Heart right ventricle (tissue), 16 donors: ENCODE data around the gene UNC13C. TPM values are rescaled to one million over a fixed set of nuclear protein-coding genes. Genes with fewer than 3 reads are reported as not detected.

Experiments used
- ATAC-seq, 8 donors: fragments of 200-7000 bp; cut with Tn5 transposase; one replicate each; pipeline ENCODE4 v1.9.1; 2020; ENCODE audit warnings: mild to moderate bottlenecking in 8 of 8, moderate library complexity in 8 of 8, moderate number of reproducible peaks in 1 of 8
- DNase-seq, 2 donors: peaks; one replicate each; pipeline ENCODE4 v3.0.0-alpha.2; 2020
- H3K27ac ChIP-seq, 10 donors: fragments of 200-600 bp; sonication (generic) in 2 of 10; one replicate each; pipeline versions ENCODE4 v1.5.0 to v1.8.0; 2020 to 2022; ENCODE audit warnings: mild to moderate bottlenecking in 3 of 10
- H3K27me3 ChIP-seq, 7 donors: fragments of 200-600 bp; one replicate each; pipeline ENCODE4 v1.8.0; 2021 to 2022; ENCODE audit warnings: mild to moderate bottlenecking in 2 of 7
- H3K36me3 ChIP-seq, 9 donors: fragments of 200-600 bp; sonication (generic) in 1 of 9; one replicate each; pipeline versions ENCODE4 v1.5.0 to v1.8.0; 2020 to 2022; ENCODE audit warnings: mild to moderate bottlenecking in 2 of 9
- H3K4me1 ChIP-seq, 9 donors: fragments of 200-600 bp; sonication (generic) in 1 of 9; one replicate each; pipeline versions ENCODE4 v1.5.0 to v1.8.0; 2020 to 2022; ENCODE audit warnings: mild to moderate bottlenecking in 4 of 9
- H3K4me3 ChIP-seq, 10 donors: fragments of 200-600 bp; sonication (generic) in 2 of 10; one replicate each; pipeline versions ENCODE4 v1.5.0 to v1.8.0; 2020 to 2022; ENCODE audit warnings: mild to moderate bottlenecking in 7 of 10, moderate library complexity in 2 of 10
- H3K9me3 ChIP-seq, 11 donors: fragments of 200-600 bp in 10 of 11; sonication (generic) in 2 of 11; one replicate each; pipeline versions ENCODE4 v1.5.0 to v1.8.0; 2013 to 2022; ENCODE audit warnings: mild to moderate bottlenecking in 2 of 11, control low read depth in 1 of 11, moderate library complexity in 1 of 11
- WGBS, 2 donors: extraction: QIAGEN DNeasy Blood & Tissue Kit; methylation state at CpG; one replicate each; pipeline ENCODE4 v1.1.7; 2013; ENCODE audit warnings: inconsistent platforms in 1 of 2; 5-methylcytosine and 5-hydroxymethylcytosine counted together
- intact Hi-C, 10 donors: fragments of 100-400 bp; cut with DNase I; formaldehyde crosslinking; loops; one replicate each; pipeline versions ENCODE4 v1.11.1 to v1.14.2; 2022
- polyA plus RNA-seq, 2 donors: library from polyadenylated mRNA; stranded (reverse); fragments of 200-250 nt; gene quantifications; one replicate each; pipeline ENCODE4 v1.2.3, GENCODE V29; 2013
- total RNA-seq, 10 donors: library from RNA; stranded (reverse); fragmentation: NEBNext Ultra II Directional in 3 of 10; extraction: Animal tissue kit (Norgen Biotek cat#: 25700) in 3 of 10; gene quantifications; one replicate each; pipeline versions ENCODE4 v1.2.1 to v1.2.4, GENCODE V29; 2021 to 2023
- TF ChIP-seq, protein P1 (sequence below), 9 donors: fragments of 200-600 bp; sonication (generic) in 2 of 9; IDR thresholded peaks; one replicate each; pipeline versions ENCODE4 v1.5.0 to v1.8.0; 2021 to 2022; ENCODE audit warnings: antibody characterized with exemption in 9 of 9, mild to moderate bottlenecking in 5 of 9, moderate library complexity in 1 of 9
- donor health status: Arrhythmogenic right ventricular cardiomyopathy.
- donor health status: ischemic (EF 13 %, LVEDD 7.1; RV severe dilation, severe dysfunction).
- donor health status: healthy with polysubstance abuse.
- donor health status: DM: no; HTN: yes; CAD: no.
- donor health status: DM: no; HTN: no; CAD: no.
- donor health status: ischemic (EF 25% LVEDD 6.9; RV normal size, moderate dysfunction).
- donor health status: ischemic (EF 25% LVEDD 5.7; RV mildly dilated, moderate dysfunction).
- donor health status: healthy.
- donor health status: DM: yes; HTN: yes; CAD: no.
- donor health status: Ischemic cardiomyopathy.
- donor health status: ischemic (EF 35%, LVEDD 5.7; RV mildly dilated, moderate dysfunction).
- donor health status: nonischemic (EF 11% LVEDD 7.7; RV severe dilation, severe dysfunction).
- donor health status: DM: yes; HTN: yes; CAD: no.
- donor health status: PGD.
- donor health status: ischemic (EF 29% LVEDD 5.4; RV normal size, mild dysfunction).
- donor health status: nonischemic (EF 23%, LVEDD 6.1; RV moderate dilation, normal function).

The UNC13C gene
- total and polyA plus RNA-seq, 12 donors: 0.04 to 0.85 (median 0.19) TPM; not detected in 5

DNA sequence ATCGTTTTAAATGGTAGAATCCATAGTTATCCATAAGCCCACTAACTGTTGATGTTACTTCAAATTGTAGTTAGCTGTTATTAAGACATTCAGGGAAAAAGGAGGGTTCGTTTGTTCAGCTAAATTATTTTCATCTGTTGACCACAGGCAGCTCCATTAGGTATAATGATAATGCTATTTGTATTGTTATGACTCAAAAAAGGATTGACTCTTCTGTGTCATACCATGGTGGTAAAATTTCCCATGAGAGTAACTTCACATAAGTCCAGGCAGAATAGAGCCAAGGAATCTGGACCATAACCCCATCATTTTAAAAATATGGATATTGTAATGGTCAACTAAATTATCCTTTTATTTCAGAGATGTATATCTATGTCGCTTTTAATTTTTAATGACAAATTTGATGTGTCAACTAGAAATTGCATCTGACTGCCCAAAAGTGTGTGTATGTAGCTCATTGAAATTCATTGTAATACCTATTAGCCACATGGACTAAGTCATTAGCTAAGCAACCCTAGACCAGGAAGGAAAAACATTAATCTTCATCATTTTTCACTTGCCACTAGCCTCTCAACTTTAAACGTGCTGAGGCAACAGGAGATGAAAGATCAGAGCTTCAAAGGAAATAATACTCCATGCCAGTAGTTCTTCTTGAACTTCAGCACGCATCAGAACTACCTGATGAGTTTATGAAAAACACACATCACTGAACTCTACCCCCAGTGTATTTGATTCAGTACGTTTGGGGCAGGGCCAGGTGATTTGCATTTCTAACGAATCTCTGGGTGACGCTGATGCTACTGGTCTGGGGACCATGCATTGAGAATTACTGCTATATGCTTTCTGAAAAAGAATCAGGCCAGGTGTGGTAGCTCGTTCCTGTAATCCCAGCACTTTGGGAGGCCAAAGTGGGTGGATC, 537.7 kb downstream of the UNC13C start:
- H3K4me1 ChIP-seq: no peaks in the 10 kb centered on the region
- intact Hi-C loops: no loop called here
- no peak for ATAC-seq
- TF ChIP-seq, protein P1, sequence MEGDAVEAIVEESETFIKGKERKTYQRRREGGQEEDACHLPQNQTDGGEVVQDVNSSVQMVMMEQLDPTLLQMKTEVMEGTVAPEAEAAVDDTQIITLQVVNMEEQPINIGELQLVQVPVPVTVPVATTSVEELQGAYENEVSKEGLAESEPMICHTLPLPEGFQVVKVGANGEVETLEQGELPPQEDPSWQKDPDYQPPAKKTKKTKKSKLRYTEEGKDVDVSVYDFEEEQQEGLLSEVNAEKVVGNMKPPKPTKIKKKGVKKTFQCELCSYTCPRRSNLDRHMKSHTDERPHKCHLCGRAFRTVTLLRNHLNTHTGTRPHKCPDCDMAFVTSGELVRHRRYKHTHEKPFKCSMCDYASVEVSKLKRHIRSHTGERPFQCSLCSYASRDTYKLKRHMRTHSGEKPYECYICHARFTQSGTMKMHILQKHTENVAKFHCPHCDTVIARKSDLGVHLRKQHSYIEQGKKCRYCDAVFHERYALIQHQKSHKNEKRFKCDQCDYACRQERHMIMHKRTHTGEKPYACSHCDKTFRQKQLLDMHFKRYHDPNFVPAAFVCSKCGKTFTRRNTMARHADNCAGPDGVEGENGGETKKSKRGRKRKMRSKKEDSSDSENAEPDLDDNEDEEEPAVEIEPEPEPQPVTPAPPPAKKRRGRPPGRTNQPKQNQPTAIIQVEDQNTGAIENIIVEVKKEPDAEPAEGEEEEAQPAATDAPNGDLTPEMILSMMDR (IDR thresholded peaks at IDR 0.05): no peak
- H3K36me3 ChIP-seq: no peaks in the 10 kb centered on the region
- DNase-seq: no peak
- peaks cover 0 to 6% (median 0%) of the 10 kb centered on the region in 11 donors for H3K9me3 ChIP-seq
- no peak overlapping the region for H3K4me3 ChIP-seq
- no peak overlapping the region for H3K27ac ChIP-seq
- WGBS, 2 donors: 78 to 80% methylated on average over 9 of the region's 9 CpGs
- no peaks in the 10 kb centered on the region for H3K27me3 ChIP-seq

- no peaks in the 10 kb centered on the region for H3K27me3 ChIP-seq
- no peaks in the 10 kb centered on the region for H3K4me1 ChIP-seq
- peaks cover 0 to 6% (median 0%) of the 10 kb centered on the region in 11 donors for H3K9me3 ChIP-seq
- H3K27ac ChIP-seq: no peak overlapping the region
- 48 to 49% methylated on average over 2 of the region's 2 CpGs for WGBS, 2 donors
- H3K36me3 ChIP-seq: no peaks in the 10 kb centered on the region
- H3K4me3 ChIP-seq: no peak overlapping the region
- DNase-seq (no peak), ATAC-seq (no peak)
- intact Hi-C loops: no loop called here
- TF ChIP-seq, protein P1 (IDR thresholded peaks at IDR 0.05): no peak
Observed at GRCh38 chr15:54517366-54517765, 539.1 kb downstream of the UNC13C start.

DNA sequence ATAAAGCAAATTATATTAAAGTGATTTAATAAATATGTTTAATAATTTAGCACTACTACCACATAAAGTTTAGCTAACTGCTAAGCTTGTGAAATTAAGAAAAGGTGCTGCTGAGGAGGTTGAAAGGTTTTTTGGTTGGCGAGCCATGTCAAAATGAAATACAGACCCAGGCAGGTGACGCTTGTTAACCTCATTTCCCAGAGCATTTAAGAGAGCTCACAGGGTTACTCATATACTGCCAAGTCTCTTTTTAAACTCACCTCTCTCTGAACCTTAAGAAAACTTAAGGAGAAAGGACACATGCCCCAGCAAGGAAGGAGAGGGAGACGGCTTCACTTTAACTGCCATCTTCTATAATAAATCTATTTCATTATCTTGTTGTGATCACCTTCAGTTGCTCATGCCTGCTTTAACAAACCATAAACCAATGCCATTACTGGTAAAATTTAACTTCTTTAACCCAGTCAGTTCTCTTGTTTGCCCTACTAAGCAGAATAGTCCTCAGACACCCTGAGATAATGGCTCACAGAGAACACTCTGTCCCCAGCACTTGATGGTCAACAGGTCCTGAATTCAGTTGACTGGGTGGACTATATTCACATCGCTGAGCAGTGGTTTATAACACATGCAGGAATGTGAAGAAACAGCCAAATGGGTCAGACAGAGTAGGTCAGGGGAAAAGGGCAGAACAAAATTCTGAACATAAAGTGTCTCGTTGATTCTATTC, 540.1 kb downstream of the UNC13C start:
- no peak overlapping the region for H3K4me3 ChIP-seq
- no peak overlapping the region for H3K27ac ChIP-seq
- peaks cover 0 to 6% (median 0%) of the 10 kb centered on the region in 11 donors for H3K9me3 ChIP-seq
- TF ChIP-seq, protein P1 (IDR thresholded peaks at IDR 0.05): no peak
- DNase-seq (no peak), ATAC-seq (peak in 1 of 8 donors; percentile 42)
- no peaks in the 10 kb centered on the region for H3K27me3 ChIP-seq
- no peaks in the 10 kb centered on the region for H3K36me3 ChIP-seq
- no peaks in the 10 kb centered on the region for H3K4me1 ChIP-seq
- 48 to 70% methylated on average over 5 of the region's 5 CpGs for WGBS, 2 donors
- intact Hi-C loops: no loop called here

DNA sequence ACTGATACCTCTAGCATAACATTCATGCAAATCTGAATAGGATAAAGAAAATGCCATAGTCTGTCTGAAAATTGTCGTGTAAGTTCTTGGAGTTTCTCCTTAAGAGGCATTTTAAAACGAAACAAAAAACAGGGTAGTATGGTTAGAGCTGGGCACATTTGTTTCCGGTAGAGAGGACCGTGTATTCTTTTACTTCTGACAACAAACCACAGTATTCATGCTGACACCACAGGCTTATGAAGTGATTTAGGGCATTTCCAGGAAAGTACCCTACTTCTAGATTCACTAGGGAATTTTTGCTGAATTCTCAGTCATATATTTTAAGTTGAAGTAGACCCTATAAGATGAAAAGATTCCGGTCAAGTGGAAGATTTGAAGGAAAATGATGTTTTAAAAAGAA, 541.3 kb downstream of the UNC13C start:
- Histone ChIP-seq H3K9me3 (no peaks in the 10 kb centered on the region), H3K4me1 (no peaks in the 10 kb centered on the region), H3K4me3 (no peak overlapping the region), H3K36me3 (no peaks in the 10 kb centered on the region), H3K27me3 (no peaks in the 10 kb centered on the region), H3K27ac (peak overlapping the region in 1 of 10 donors; percentile 24)
- DNase-seq: no peak
- TF ChIP-seq, protein P1 (IDR thresholded peaks at IDR 0.05): no peak
- ATAC-seq: peak in 1 of 8 donors; percentile 46
- intact Hi-C loops: no loop called here
- 71 to 76% methylated on average over 5 of the region's 5 CpGs for WGBS, 2 donors
